PC-3 (cell line): ENCODE data around the gene OR5W2.

Experiments used
- CTCF ChIP-seq: fragments of 300-600 bp; sonication (generic); conservative IDR thresholded peaks from 2 replicates; pipeline ENCODE4 v1.5.1; 2017; ENCODE audit warnings: antibody characterized with exemption, low read depth, mild to moderate bottlenecking, low read length
- EZH2phosphoT487 ChIP-seq: fragments of 300-600 bp; sonication (generic); IDR thresholded peaks from 2 replicates; pipeline ENCODE4 v1.6.1; 2018; ENCODE audit warnings: mild to moderate bottlenecking, antibody characterized with exemption, low read length, borderline replicate concordance

DNA sequence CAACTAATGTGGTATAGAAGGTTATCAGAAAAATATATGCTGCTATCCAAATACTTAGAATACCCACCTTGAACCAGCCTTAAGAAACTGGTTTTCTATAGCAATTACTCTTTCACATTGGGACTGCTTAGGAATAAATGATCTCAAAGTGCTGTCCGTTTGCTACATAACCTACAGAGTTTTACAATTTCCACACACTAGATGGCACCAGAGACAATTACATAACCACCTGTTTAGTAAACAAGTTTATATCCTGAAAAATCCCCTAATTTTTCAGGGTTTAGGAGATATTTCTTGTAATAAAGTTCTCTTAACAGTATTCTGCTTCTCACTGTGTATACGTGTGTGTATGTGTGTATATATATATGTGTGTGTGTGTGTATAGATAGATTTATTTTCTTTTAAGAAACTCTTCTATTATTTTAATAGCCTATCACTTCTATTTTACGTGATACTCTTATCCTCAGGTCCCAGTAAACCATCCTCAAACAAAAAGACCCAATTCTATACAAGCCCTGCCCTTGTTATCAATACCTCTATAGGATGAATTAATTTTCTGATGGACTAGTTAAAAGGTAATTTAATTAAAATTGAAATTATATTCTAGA is 28.5 kb upstream of the OR5W2 start:
- peak; percentile 77 for TF ChIP-seq CTCF
- TF ChIP-seq EZH2phosphoT487: no peak
